ENCODE data around the gene PDLIM5.
"Not testable (repeated sequence)": the region's sequence is repeated elsewhere in the genome, so short reads cannot be mapped to it uniquely, and the experiment has no call there.

Gene PDLIM5

DNA sequence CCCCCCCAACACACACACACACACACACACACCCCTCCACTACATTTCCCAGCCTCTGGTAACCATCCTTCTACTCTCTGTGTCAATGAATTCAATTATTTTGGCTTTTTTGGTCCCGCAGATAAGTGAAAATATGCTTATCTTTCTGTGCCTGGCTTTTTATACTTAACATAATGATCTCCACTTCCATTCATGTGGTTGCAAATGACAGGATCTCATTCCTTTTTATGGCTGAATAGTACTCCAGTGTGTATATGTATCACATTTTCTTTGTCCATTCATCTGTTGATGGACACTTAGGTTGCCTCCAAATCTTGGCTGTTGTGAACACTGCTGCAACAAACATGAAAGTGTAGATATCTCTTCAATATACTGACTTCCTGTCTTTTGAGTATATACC is 59.8 kb downstream of the PDLIM5 start:
- no peak for DNase-seq (ENCODE audit: extremely low spot score)
- TF ChIP-seq NFRKB (IDR thresholded peaks at IDR 0.05) (no peak), SP1 (IDR thresholded peaks at IDR 0.05) (no peak), SUZ12 (IDR thresholded peaks at IDR 0.05) (no peak), ELF4 (IDR thresholded peaks at IDR 0.05) (no peak), ZNF384 (IDR thresholded peaks at IDR 0.05) (no peak), LEF1 (IDR thresholded peaks at IDR 0.05; ENCODE audit: borderline replicate concordance) (no peak), FOXA1 (IDR thresholded peaks at IDR 0.05) (no peak)
- ChIA-PET CTCF (no interaction called here), POLR2A (no interaction called here)

DNA sequence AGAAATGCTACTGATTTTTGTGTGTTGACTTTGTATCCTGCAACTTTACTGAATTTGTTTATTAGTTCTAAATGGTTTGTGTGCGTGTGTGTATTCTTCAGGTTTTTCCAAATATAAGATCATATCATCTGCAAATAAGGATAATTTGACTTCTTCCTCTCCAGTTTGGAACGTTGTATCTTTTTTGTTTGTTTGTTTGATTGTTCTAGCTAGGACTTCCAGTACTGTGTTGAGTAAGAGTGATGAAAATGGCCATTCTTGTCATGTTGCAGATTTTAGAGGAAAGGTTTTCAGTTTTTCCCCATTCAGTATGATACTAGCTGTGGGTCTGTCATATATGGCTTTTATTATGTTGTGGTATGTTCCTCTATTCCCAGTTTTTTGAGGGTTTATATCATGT is 61.8 kb downstream of the PDLIM5 start:
- DNase-seq (ENCODE audit: extremely low spot score); CTCF ChIA-PET; POLR2A ChIA-PET: not testable (repeated sequence)

GRCh38 chr4:94515365-94515764 is 63.6 kb downstream of the PDLIM5 start:
- ChIA-PET CTCF (interaction anchor here (0.6 kb wide), 1 partner anchor 9 kb away, joined by 7 read pairs; no protein-coding TSS in a partner anchor), POLR2A (no interaction called here)
- TF ChIP-seq TARDBP (IDR thresholded peaks at IDR 0.05) (no peak), SP1 (IDR thresholded peaks at IDR 0.05) (no peak), ELF4 (IDR thresholded peaks at IDR 0.05) (no peak), SUZ12 (IDR thresholded peaks at IDR 0.05) (no peak), BHLHE40 (IDR thresholded peaks at IDR 0.05; ENCODE audit: borderline replicate concordance) (no peak), FOXA1 (IDR thresholded peaks at IDR 0.05) (no peak), ZNF384 (IDR thresholded peaks at IDR 0.05) (no peak), NFRKB (IDR thresholded peaks at IDR 0.05) (no peak), LEF1 (IDR thresholded peaks at IDR 0.05; ENCODE audit: borderline replicate concordance) (no peak), L3MBTL2 (conservative IDR thresholded peaks at IDR 0.05) (no peak), FOXK2 (IDR thresholded peaks at IDR 0.05) (no peak), HDGF (IDR thresholded peaks at IDR 0.05; ENCODE audit: borderline replicate concordance) (no peak), FOXM1 (IDR thresholded peaks at IDR 0.05; ENCODE audit: borderline replicate concordance) (no peak), ARNT (IDR thresholded peaks at IDR 0.05) (no peak), CTBP1 (IDR thresholded peaks at IDR 0.05; ENCODE audit: borderline replicate concordance) (no peak)
- DNase-seq (ENCODE audit: extremely low spot score): no peak

GRCh38 chr4:94516067-94516466 is 64.3 kb downstream of the PDLIM5 start:
- TF ChIP-seq HDGF (IDR thresholded peaks at IDR 0.05; ENCODE audit: borderline replicate concordance) (no peak), ZNF384 (IDR thresholded peaks at IDR 0.05) (no peak), L3MBTL2 (conservative IDR thresholded peaks at IDR 0.05) (no peak)
- POLR2A ChIA-PET: no interaction called here
- CTCF ChIA-PET: no interaction called here
- no peak for DNase-seq (ENCODE audit: extremely low spot score)

DNA sequence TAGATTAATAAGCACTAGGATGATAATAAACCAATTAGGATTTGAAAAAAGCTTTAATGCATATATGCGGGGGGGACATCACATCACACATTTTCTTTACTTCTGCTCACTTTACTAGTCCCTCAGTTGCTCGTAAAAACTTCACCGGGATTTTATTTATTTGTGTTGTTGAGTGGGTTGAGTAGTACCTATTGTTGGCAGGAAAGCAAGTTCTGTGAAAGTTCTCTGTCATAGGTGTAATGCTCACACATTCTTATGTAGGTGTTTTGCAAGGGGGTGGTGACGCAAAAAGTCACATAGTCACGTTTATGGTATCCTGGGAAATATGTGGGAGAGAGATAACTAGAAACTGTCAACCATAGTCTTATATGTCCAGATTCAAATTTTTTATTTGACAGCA is 65.3 kb downstream of the PDLIM5 start:
- POLR2A ChIA-PET: no interaction called here
- peak; percentile 11 for DNase-seq (ENCODE audit: extremely low spot score)
- CTCF ChIA-PET: no interaction called here
- TF ChIP-seq PKNOX1 (IDR thresholded peaks at IDR 0.05): peak; percentile 90
- no peak for TF ChIP-seq ZNF384 (IDR thresholded peaks at IDR 0.05)
- TF ChIP-seq FOXK2 (IDR thresholded peaks at IDR 0.05): no peak
- no peak for TF ChIP-seq FOXM1 (IDR thresholded peaks at IDR 0.05; ENCODE audit: borderline replicate concordance)
- no peak for TF ChIP-seq HDGF (IDR thresholded peaks at IDR 0.05; ENCODE audit: borderline replicate concordance)
- no peak for TF ChIP-seq TARDBP (IDR thresholded peaks at IDR 0.05)
- TF ChIP-seq BHLHE40 (IDR thresholded peaks at IDR 0.05; ENCODE audit: borderline replicate concordance): no peak
- peak; percentile 58; the same call in 1 of the 2 replicates for TF ChIP-seq CTBP1 (IDR thresholded peaks at IDR 0.05; ENCODE audit: borderline replicate concordance)
- TF ChIP-seq SP1 (IDR thresholded peaks at IDR 0.05): no peak
- TF ChIP-seq L3MBTL2 (conservative IDR thresholded peaks at IDR 0.05): no peak
- no peak for TF ChIP-seq LEF1 (IDR thresholded peaks at IDR 0.05; ENCODE audit: borderline replicate concordance)

- no peak for DNase-seq (ENCODE audit: extremely low spot score)
- POLR2A ChIA-PET: no interaction called here
- CTCF ChIA-PET: no interaction called here
- TF ChIP-seq FOXA1 (IDR thresholded peaks at IDR 0.05) (no peak), L3MBTL2 (conservative IDR thresholded peaks at IDR 0.05) (no peak), ARNT (IDR thresholded peaks at IDR 0.05) (no peak), HDGF (IDR thresholded peaks at IDR 0.05; ENCODE audit: borderline replicate concordance) (no peak), FOXK2 (IDR thresholded peaks at IDR 0.05) (no peak), LEF1 (IDR thresholded peaks at IDR 0.05; ENCODE audit: borderline replicate concordance) (no peak), SUZ12 (IDR thresholded peaks at IDR 0.05) (no peak), ELF4 (IDR thresholded peaks at IDR 0.05) (no peak), ZNF384 (IDR thresholded peaks at IDR 0.05) (no peak), CTBP1 (IDR thresholded peaks at IDR 0.05; ENCODE audit: borderline replicate concordance) (no peak)
Measured at GRCh38 chr4:94517492-94517891, 65.8 kb downstream of the PDLIM5 start.

GRCh38 chr4:94519019-94519418 is 67.3 kb downstream of the PDLIM5 start:
- TF ChIP-seq LEF1 (IDR thresholded peaks at IDR 0.05; ENCODE audit: borderline replicate concordance) (no peak), HDGF (IDR thresholded peaks at IDR 0.05; ENCODE audit: borderline replicate concordance) (no peak), FOXM1 (IDR thresholded peaks at IDR 0.05; ENCODE audit: borderline replicate concordance) (no peak), NFRKB (IDR thresholded peaks at IDR 0.05) (no peak), FOXK2 (IDR thresholded peaks at IDR 0.05) (no peak), ELF4 (IDR thresholded peaks at IDR 0.05) (no peak), SP1 (IDR thresholded peaks at IDR 0.05) (no peak), FOXA1 (IDR thresholded peaks at IDR 0.05) (no peak), PKNOX1 (IDR thresholded peaks at IDR 0.05) (no peak), CTBP1 (IDR thresholded peaks at IDR 0.05; ENCODE audit: borderline replicate concordance) (no peak), ARNT (IDR thresholded peaks at IDR 0.05) (no peak), SUZ12 (IDR thresholded peaks at IDR 0.05) (no peak), L3MBTL2 (conservative IDR thresholded peaks at IDR 0.05) (no peak), BHLHE40 (IDR thresholded peaks at IDR 0.05; ENCODE audit: borderline replicate concordance) (no peak), TARDBP (IDR thresholded peaks at IDR 0.05) (no peak), ZNF384 (IDR thresholded peaks at IDR 0.05) (no peak)
- DNase-seq (ENCODE audit: extremely low spot score): no peak
- CTCF ChIA-PET: no interaction called here
- POLR2A ChIA-PET: interaction anchor here (1.2 kb wide), 1 partner anchor 67 kb away, joined by 3 read pairs; no protein-coding TSS in a partner anchor
